Measurements from ENCODE around the gene ARMH4. TPM values are rescaled to one million over a fixed set of nuclear protein-coding genes. Genes with fewer than 3 reads are reported as not detected.

ARMH4 gene
- polyA plus RNA-seq, 1 donor (not counting 4 experiments of a cell fraction or from before 2014, with no cell fraction given), result 0.56 TPM

DNA sequence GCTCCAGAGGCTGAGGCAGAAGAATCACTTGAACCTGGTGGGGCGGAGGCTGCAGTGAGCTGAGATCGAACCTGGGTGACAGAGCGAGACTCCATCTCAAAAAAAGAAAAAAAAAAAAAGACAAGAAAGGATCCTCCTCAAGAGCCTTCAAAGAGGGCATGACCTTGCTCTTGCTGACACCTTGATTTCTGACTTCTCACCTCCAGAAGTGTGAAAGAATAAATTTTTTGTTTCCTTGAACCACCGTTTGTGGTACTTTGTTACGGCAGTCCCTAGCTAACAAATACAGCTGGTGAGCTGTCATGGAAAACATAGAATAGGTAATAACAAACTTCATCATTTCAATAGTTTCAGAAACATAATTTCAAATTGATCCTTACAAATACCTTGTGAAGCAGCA lies 46.1 kb upstream of the ARMH4 start:
- Histone ChIP-seq H3K9me3 (ENCODE audit: control insufficient read depth, low read depth, low read length) (no peaks in the 10 kb centered on the region), H3K4me1 (ENCODE audit: control insufficient read depth, extremely low read depth, insufficient read depth, low read length) (peaks cover 12% of the 10 kb centered on the region), H2AFZ (ENCODE audit: control insufficient read depth, low read length) (no peak overlapping the region), H3K9me1 (ENCODE audit: control insufficient read depth, extremely low read depth, insufficient read depth, low read length) (peaks cover 6% of the 10 kb centered on the region), H3K27me3 (ENCODE audit: control insufficient read depth, extremely low read depth, insufficient read depth, low read length) (no peaks in the 10 kb centered on the region), H3K4me3 (ENCODE audit: control insufficient read depth in 2 of 3, extremely low read depth in 1 of 3, insufficient read depth in 2 of 3, low read depth in 1 of 3, low read length in 3 of 3) (no peak overlapping the region), H3K79me2 (ENCODE audit: control insufficient read depth, insufficient read depth, low read length) (peaks cover 23% of the 10 kb centered on the region), H4K20me1 (ENCODE audit: control insufficient read depth, extremely low read depth, insufficient read depth, low read length) (no peaks in the 10 kb centered on the region), H3K27ac (ENCODE audit: control insufficient read depth, insufficient read depth, low read length) (no peak overlapping the region), H3K9ac (ENCODE audit: control insufficient read depth, extremely low read depth, insufficient read depth, low read length) (no peak overlapping the region), H3K4me2 (ENCODE audit: control insufficient read depth, extremely low read depth, insufficient read depth, low read depth, low read length) (no peak overlapping the region), H3K36me3 (ENCODE audit: control insufficient read depth in 2 of 2, extremely low read depth in 1 of 2, insufficient read depth in 2 of 2, low read length in 2 of 2) (no peaks in the 10 kb centered on the region)
- FAIRE-seq (no peak), DNase-seq (ENCODE audit: low read depth, low spot score) (no peak)
- TF ChIP-seq EZH2 (IDR thresholded peaks at IDR 0.05; ENCODE audit: low read length), result no peak
- TF ChIP-seq, protein P1, sequence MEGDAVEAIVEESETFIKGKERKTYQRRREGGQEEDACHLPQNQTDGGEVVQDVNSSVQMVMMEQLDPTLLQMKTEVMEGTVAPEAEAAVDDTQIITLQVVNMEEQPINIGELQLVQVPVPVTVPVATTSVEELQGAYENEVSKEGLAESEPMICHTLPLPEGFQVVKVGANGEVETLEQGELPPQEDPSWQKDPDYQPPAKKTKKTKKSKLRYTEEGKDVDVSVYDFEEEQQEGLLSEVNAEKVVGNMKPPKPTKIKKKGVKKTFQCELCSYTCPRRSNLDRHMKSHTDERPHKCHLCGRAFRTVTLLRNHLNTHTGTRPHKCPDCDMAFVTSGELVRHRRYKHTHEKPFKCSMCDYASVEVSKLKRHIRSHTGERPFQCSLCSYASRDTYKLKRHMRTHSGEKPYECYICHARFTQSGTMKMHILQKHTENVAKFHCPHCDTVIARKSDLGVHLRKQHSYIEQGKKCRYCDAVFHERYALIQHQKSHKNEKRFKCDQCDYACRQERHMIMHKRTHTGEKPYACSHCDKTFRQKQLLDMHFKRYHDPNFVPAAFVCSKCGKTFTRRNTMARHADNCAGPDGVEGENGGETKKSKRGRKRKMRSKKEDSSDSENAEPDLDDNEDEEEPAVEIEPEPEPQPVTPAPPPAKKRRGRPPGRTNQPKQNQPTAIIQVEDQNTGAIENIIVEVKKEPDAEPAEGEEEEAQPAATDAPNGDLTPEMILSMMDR (optimal IDR thresholded peaks at IDR 0.05 in 1 of 3, IDR thresholded peaks at IDR 0.05 in 1 of 3, conservative IDR thresholded peaks at IDR 0.05 in 1 of 3; ENCODE audit: extremely low read depth in 1 of 3, insufficient read depth in 2 of 3, low read length in 3 of 3), result no peak
- dilution Hi-C loops (cut with MboI; ENCODE audit: extremely low pct_ligation_motif_present, low sequenced_read_pairs), result no loop called here

DNA sequence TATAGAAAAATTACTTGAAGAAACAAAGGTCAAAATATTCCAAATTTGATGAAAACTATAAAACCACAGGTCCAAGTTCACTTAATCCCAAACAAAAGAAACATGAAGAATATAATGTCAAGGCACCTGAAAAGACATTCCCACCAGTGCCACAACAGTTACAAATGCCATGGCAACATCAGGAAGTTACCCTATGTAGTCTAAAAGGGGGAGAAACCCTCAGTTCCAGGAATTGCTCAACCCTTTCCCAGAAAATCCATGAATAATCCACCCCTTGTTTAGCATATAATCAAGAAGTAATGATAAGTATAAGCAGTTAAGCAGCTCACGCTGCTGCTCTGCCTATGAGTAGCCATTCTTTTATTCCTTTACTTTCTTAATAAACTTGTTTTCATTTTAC lies 44.2 kb upstream of the ARMH4 start:
- Histone ChIP-seq H4K20me1 (ENCODE audit: control insufficient read depth, extremely low read depth, insufficient read depth, low read length) (no peaks in the 10 kb centered on the region), H3K4me1 (ENCODE audit: control insufficient read depth, extremely low read depth, insufficient read depth, low read length) (peaks cover 6% of the 10 kb centered on the region), H3K9me1 (ENCODE audit: control insufficient read depth, extremely low read depth, insufficient read depth, low read length) (peaks cover 3% of the 10 kb centered on the region), H3K9me3 (ENCODE audit: control insufficient read depth, low read depth, low read length) (no peaks in the 10 kb centered on the region), H3K9ac (ENCODE audit: control insufficient read depth, extremely low read depth, insufficient read depth, low read length) (no peak overlapping the region), H3K27ac (ENCODE audit: control insufficient read depth, insufficient read depth, low read length) (no peak overlapping the region), H3K4me2 (ENCODE audit: control insufficient read depth, extremely low read depth, insufficient read depth, low read depth, low read length) (no peak overlapping the region), H3K27me3 (ENCODE audit: control insufficient read depth, extremely low read depth, insufficient read depth, low read length) (no peaks in the 10 kb centered on the region), H3K36me3 (ENCODE audit: control insufficient read depth in 2 of 2, extremely low read depth in 1 of 2, insufficient read depth in 2 of 2, low read length in 2 of 2) (no peaks in the 10 kb centered on the region), H3K4me3 (ENCODE audit: control insufficient read depth in 2 of 3, extremely low read depth in 1 of 3, insufficient read depth in 2 of 3, low read depth in 1 of 3, low read length in 3 of 3) (no peak overlapping the region), H3K79me2 (ENCODE audit: control insufficient read depth, insufficient read depth, low read length) (peaks cover 12% of the 10 kb centered on the region), H2AFZ (ENCODE audit: control insufficient read depth, low read length) (no peak overlapping the region)
- FAIRE-seq (no peak), DNase-seq (ENCODE audit: low read depth, low spot score) (no peak)
- dilution Hi-C loops (cut with MboI; ENCODE audit: extremely low pct_ligation_motif_present, low sequenced_read_pairs), result no loop called here
- no peak for TF ChIP-seq EZH2 (IDR thresholded peaks at IDR 0.05; ENCODE audit: low read length)
- TF ChIP-seq, protein P1 (optimal IDR thresholded peaks at IDR 0.05 in 1 of 3, IDR thresholded peaks at IDR 0.05 in 1 of 3, conservative IDR thresholded peaks at IDR 0.05 in 1 of 3; ENCODE audit: extremely low read depth in 1 of 3, insufficient read depth in 2 of 3, low read length in 3 of 3), result no peak

Measured in keratinocyte (primary cell).